IMR-90 (cell line): Measurements from ENCODE around the gene KRTAP5-7.

Experiments
- BHLHE40 ChIP-seq: fragments of 150-350 bp; IDR thresholded peaks from 2 replicates; pipeline ENCODE4 v1.6.1; 2016; ENCODE audit warnings: mild to moderate bottlenecking, low read depth, low read length
- CEBPB ChIP-seq: IDR thresholded peaks from 2 replicates; pipeline ENCODE4 v1.6.1; 2012; ENCODE audit warnings: low read depth, low read length, improper control_type of control experiment
- CHD1 ChIP-seq: IDR thresholded peaks from 2 replicates; pipeline ENCODE4 v1.6.1; 2012; ENCODE audit warnings: low read depth, low read length, improper control_type of control experiment
- MAFK ChIP-seq: IDR thresholded peaks from 2 replicates; pipeline ENCODE4 v1.6.1; 2012; ENCODE audit warnings: low read depth, low read length, improper control_type of control experiment
- MAZ ChIP-seq: IDR thresholded peaks from 2 replicates; pipeline ENCODE4 v1.6.1; 2012; ENCODE audit warnings: low read depth, mild to moderate bottlenecking, low read length, improper control_type of control experiment, moderate library complexity, borderline replicate concordance
- MXI1 ChIP-seq: IDR thresholded peaks from 2 replicates; pipeline ENCODE4 v1.6.1; 2012; ENCODE audit warnings: low read depth, mild to moderate bottlenecking, low read length, moderate library complexity, borderline replicate concordance
- POLR2A ChIP-seq: IDR thresholded peaks from 2 replicates; pipeline ENCODE4 v1.6.1; 2012; ENCODE audit warnings: mild to moderate bottlenecking, low read depth, low read length
- RFX5 ChIP-seq: IDR thresholded peaks from 2 replicates; pipeline ENCODE4 v1.8.0; 2012; ENCODE audit warnings: low read depth, mild to moderate bottlenecking, low read length, moderate library complexity
- SMC3 ChIP-seq: fragments of 150-350 bp; IDR thresholded peaks from 2 replicates; pipeline ENCODE4 v1.6.1; 2016; ENCODE audit warnings: low read depth, mild to moderate bottlenecking, antibody characterized with exemption, low read length, moderate library complexity
- TF ChIP-seq, protein P1 (sequence below): conservative IDR thresholded peaks from 2 replicates; pipeline ENCODE4 v1.5.1; 2012; ENCODE audit warnings: mild to moderate bottlenecking, low read depth, low read length, improper control_type of control experiment
- TF ChIP-seq, protein P2 (sequence below): fragments of 150-350 bp; IDR thresholded peaks from 2 replicates; pipeline ENCODE4 v1.6.1; 2017; ENCODE audit warnings: mild to moderate bottlenecking, antibody characterized with exemption, low read length, low read depth

DNA sequence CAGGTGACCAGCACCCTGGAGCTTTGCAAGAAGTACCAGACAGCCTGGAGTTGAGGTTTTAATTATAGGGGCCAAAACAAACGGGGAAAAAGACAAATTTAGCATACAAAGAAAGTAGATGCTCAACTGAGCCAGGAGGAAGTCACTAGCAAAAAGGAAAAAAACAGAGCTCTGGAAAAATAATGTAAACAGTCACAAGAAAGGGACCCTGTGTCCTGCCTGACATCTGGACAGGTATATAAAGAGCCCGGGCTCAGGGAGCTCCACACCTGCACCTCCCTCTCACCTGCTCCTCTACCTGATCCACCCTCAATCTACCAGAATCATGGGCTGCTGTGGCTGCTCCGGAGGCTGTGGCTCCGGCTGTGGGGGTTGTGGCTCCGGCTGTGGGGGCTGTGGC, 38.2 kb downstream of the KRTAP5-7 start, which contains the start of gene KRTAP5-10:
- TF ChIP-seq, protein P1, sequence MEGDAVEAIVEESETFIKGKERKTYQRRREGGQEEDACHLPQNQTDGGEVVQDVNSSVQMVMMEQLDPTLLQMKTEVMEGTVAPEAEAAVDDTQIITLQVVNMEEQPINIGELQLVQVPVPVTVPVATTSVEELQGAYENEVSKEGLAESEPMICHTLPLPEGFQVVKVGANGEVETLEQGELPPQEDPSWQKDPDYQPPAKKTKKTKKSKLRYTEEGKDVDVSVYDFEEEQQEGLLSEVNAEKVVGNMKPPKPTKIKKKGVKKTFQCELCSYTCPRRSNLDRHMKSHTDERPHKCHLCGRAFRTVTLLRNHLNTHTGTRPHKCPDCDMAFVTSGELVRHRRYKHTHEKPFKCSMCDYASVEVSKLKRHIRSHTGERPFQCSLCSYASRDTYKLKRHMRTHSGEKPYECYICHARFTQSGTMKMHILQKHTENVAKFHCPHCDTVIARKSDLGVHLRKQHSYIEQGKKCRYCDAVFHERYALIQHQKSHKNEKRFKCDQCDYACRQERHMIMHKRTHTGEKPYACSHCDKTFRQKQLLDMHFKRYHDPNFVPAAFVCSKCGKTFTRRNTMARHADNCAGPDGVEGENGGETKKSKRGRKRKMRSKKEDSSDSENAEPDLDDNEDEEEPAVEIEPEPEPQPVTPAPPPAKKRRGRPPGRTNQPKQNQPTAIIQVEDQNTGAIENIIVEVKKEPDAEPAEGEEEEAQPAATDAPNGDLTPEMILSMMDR, result no peak
- TF ChIP-seq POLR2A (no peak), MXI1 (no peak), MAZ (no peak), MAFK (no peak), CEBPB (no peak), BHLHE40 (no peak), CHD1 (no peak), SMC3 (no peak), RFX5 (no peak)
- TF ChIP-seq, protein P2, sequence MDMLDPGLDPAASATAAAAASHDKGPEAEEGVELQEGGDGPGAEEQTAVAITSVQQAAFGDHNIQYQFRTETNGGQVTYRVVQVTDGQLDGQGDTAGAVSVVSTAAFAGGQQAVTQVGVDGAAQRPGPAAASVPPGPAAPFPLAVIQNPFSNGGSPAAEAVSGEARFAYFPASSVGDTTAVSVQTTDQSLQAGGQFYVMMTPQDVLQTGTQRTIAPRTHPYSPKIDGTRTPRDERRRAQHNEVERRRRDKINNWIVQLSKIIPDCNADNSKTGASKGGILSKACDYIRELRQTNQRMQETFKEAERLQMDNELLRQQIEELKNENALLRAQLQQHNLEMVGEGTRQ, result no peak
